Ovary (tissue), 9 donors: ENCODE data around the gene PSENEN. TPM values are rescaled to one million over a fixed set of nuclear protein-coding genes. Genes with fewer than 3 reads are reported as not detected.

Experiments used
- DNase-seq, 5 donors: peaks; one replicate each; pipeline ENCODE4 v3.0.0-alpha.2; 2019 to 2020
- H3K27ac ChIP-seq, 2 donors: fragments of 200-600 bp; one replicate each; pipeline versions ENCODE4 v1.5.1 to v1.8.0; 2019 to 2022
- H3K27me3 ChIP-seq: fragments of 200-600 bp; one replicate; pipeline ENCODE4 v1.8.0; 2022
- H3K36me3 ChIP-seq: fragments of 200-600 bp; sonication (generic); one replicate; pipeline ENCODE4 v1.5.1; 2019
- H3K4me1 ChIP-seq: one replicate; pipeline ENCODE4 v1.8.1; 2013; ENCODE audit warnings: mild to moderate bottlenecking, moderate library complexity; ENCODE audit not compliant: insufficient read depth
- H3K4me3 ChIP-seq: fragments of 200-600 bp; sonication (generic); one replicate; pipeline ENCODE4 v1.5.1; 2017
- H3K9me3 ChIP-seq, 2 donors: fragments of 200-600 bp in 1 of 2; sonication (generic) in 1 of 2; one replicate each; pipeline versions ENCODE4 v1.5.1 to v1.8.1; 2013 to 2019; ENCODE audit warnings: mild to moderate bottlenecking in 1 of 2, moderate library complexity in 1 of 2
- EP300 ChIP-seq: sonication (generic); formaldehyde crosslinking; IDR thresholded peaks from one replicate; pipeline ENCODE4 v1.6.1; 2017; ENCODE audit warnings: antibody characterized with exemption
- POLR2A ChIP-seq: fragments of 450-650 bp; IDR thresholded peaks from one replicate; pipeline ENCODE4 v1.6.1; 2017; ENCODE audit warnings: antibody characterized with exemption, mild to moderate bottlenecking, moderate library complexity
- whole genome bisulfite sequencing, 3 donors: extraction: QIAGEN DNeasy Blood & Tissue Kit in 1 of 3; methylation state at CpG; one replicate each; pipeline versions ENCODE4 v1.1.5 to v1.1.7; 2013 to 2017; 5-methylcytosine and 5-hydroxymethylcytosine counted together
- intact Hi-C, 4 donors: fragments of 100-400 bp; cut with DNase I; formaldehyde crosslinking; loops; one replicate each; pipeline versions ENCODE4 v1.11.0 to v1.15.1; 2022 to 2023
- polyA plus RNA-seq, 2 donors: library from polyadenylated mRNA; stranded (reverse); fragments of 200-250 nt in 1 of 2; fragments of 350-450 nt in 1 of 2; fragmentation: Illumina TruSeq in 1 of 2; extraction: RNeasy Lipid Tissue Mini Kit (QIAGEN cat#74804) in 1 of 2; gene quantifications; one replicate each; pipeline ENCODE4 v1.2.3, GENCODE V29; 2013 to 2014
- total RNA-seq, 7 donors: library from RNA; depleted of rRNA in 2 of 7; stranded (reverse); fragments of >200 nt in 2 of 7; fragmentation: NEBNext Ultra II Directional in 3 of 7; extraction: Animal tissue kit (Norgen Biotek cat#: 25700) in 3 of 7; gene quantifications; one replicate each; pipeline versions ENCODE4 v1.1.0 to v1.2.4, GENCODE V29; 2016 to 2023
- TF ChIP-seq, protein P1 (sequence below), 3 donors: fragments of 450-650 bp in 2 of 3; fragments of 200-600 bp in 1 of 3; IDR thresholded peaks; one replicate each; pipeline versions ENCODE4 v1.5.1 to v1.8.0; 2016 to 2022; ENCODE audit warnings: antibody characterized with exemption in 3 of 3, mild to moderate bottlenecking in 1 of 3
- donor health status: DM: no; HTN: no; CAD: no; lungs with moderate emphysema.
- donor health status: DM: no; HTN: no; CAD: no.
- donor health status: Bipolar disorder and iron deficiency.
- donor health status: DM: yes; HTN: yes; CAD: no.
- donor health status: DM: no; HTN: no; CAD: no.
- donor health status: DM: yes; HTN: yes; CAD: no.

The PSENEN gene
- total and polyA plus RNA-seq, 9 donors = 23.4 to 90.4 (median 44.6) TPM

DNA sequence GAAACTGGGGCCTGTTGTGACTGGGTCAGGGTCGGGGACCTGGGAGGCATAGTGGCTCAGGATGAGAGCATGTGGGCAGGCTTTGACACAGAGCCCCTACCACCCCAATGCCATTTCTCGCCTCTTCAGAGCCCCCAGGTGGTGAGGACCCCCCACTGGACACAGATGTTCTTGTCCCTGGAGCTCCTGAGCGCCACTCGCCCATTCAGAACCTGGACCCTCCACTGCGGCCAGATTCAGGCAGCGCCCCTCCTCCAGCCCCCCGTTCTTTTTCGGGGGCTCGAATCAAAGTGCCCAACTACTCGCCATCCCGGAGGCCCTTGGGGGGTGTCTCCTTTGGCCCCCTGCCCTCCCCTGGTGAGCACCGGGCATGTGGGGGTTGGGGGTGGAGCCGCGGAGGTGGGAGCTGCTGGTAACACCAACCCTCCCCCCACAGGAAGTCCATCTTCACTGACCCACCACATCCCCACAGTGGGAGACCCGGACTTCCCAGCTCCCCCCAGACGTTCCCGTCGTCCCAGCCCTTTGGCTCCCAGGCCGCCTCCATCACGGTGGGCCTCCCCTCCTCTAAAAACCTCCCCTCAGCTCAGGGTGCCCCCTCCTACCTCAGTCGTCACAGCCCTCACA lies 13.6 kb upstream of the PSENEN start:
- Histone ChIP-seq H3K4me3 (no peak overlapping the region), H3K36me3 (no peaks in the 10 kb centered on the region), H3K9me3 (no peaks in the 10 kb centered on the region), H3K27me3 (no peaks in the 10 kb centered on the region), H3K4me1 (no peaks in the 10 kb centered on the region), H3K27ac (no peak overlapping the region)
- no peak for TF ChIP-seq EP300
- TF ChIP-seq, protein P1, sequence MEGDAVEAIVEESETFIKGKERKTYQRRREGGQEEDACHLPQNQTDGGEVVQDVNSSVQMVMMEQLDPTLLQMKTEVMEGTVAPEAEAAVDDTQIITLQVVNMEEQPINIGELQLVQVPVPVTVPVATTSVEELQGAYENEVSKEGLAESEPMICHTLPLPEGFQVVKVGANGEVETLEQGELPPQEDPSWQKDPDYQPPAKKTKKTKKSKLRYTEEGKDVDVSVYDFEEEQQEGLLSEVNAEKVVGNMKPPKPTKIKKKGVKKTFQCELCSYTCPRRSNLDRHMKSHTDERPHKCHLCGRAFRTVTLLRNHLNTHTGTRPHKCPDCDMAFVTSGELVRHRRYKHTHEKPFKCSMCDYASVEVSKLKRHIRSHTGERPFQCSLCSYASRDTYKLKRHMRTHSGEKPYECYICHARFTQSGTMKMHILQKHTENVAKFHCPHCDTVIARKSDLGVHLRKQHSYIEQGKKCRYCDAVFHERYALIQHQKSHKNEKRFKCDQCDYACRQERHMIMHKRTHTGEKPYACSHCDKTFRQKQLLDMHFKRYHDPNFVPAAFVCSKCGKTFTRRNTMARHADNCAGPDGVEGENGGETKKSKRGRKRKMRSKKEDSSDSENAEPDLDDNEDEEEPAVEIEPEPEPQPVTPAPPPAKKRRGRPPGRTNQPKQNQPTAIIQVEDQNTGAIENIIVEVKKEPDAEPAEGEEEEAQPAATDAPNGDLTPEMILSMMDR (IDR thresholded peaks at IDR 0.05) = no peak
- no peak for TF ChIP-seq POLR2A
- DNase-seq = peak in 2 of 5 donors; percentile 30 to 34
- 77 to 87% (median 79%) methylated on average over 21 of the region's 21 CpGs for WGBS, 3 donors
- intact Hi-C loops = no loop called here

DNA sequence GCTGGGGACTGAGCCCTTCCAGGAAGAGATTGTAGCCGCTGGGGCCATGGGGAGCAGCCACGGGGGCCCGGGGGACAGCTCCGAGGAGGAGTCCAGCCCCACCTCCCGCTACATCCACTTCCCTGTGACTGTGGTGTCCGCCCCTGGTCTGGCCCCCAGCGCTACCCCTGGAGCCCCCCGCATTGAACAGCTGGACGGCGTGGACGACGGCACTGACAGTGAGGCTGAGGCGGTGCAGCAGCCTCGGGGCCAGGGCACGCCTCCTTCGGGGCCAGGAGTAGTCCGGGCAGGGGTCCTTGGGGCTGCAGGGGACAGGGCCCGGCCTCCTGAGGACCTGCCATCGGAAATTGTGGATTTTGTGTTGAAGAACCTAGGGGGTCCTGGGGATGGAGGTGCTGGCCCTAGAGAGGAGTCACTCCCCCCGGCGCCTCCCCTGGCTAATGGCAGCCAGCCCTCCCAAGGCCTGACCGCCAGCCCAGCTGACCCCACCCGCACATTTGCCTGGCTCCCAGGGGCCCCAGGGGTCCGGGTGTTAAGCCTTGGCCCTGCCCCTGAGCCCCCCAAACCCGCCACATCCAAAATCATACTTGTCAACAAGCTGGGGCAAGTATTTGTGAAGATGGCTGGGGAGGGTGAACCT lies 12.8 kb upstream of the PSENEN start:
- Histone ChIP-seq H3K4me3 (no peak overlapping the region), H3K27ac (no peak overlapping the region), H3K27me3 (no peaks in the 10 kb centered on the region), H3K36me3 (no peaks in the 10 kb centered on the region), H3K9me3 (no peaks in the 10 kb centered on the region), H3K4me1 (no peaks in the 10 kb centered on the region)
- intact Hi-C loops = no loop called here
- peak in 2 of 5 donors; percentile 22 to 30 for DNase-seq
- 79 to 83% (median 80%) methylated on average over 20 to 25 of the region's 25 CpGs for WGBS, 3 donors
- TF ChIP-seq EP300 (no peak), POLR2A (no peak)
- TF ChIP-seq, protein P1 (IDR thresholded peaks at IDR 0.05) = no peak

DNA sequence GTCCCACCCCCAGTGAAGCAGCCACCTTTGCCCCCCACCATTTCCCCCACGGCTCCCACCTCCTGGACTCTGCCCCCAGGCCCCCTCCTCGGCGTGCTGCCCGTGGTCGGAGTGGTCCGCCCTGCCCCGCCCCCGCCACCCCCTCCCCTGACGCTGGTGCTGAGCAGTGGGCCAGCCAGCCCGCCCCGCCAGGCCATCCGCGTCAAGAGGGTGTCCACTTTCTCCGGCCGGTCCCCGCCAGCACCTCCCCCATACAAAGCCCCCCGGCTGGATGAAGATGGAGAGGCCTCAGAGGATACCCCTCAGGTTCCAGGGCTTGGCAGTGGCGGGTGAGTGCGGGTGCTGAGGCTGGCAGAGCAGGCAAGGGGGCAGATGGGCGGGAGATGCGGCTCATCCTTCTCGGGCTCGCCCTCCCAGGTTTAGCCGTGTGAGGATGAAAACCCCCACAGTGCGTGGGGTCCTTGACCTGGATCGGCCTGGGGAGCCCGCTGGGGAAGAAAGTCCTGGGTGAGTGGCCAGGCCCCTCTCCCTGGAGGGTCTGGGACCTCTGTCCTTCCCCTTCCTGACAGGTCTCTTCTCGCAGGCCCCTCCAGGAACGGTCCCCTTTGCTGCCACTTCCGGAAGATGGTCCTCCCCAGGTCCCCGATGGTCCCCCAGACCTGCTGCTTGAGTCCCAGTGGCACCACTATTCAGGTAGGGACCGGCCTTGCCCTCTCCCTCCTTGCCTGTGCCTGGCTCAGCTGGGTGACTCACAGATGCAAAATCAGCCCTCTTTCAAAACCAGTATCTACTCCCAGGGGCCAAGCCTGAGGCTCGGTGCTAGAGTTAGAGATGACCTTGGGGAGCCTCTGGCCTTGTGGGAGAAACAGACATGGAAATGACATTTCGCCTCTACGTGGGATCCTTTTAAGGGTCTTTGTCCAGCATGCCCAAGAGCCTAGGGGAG lies 12.0 kb upstream of the PSENEN start:
- no peaks in the 10 kb centered on the region for H3K9me3 ChIP-seq
- intact Hi-C loops = no loop called here
- WGBS, 3 donors = 78 to 81% (median 78%) methylated on average over 23 to 35 of the region's 35 CpGs
- H3K27ac ChIP-seq = no peak overlapping the region
- no peaks in the 10 kb centered on the region for H3K27me3 ChIP-seq
- H3K4me1 ChIP-seq = no peaks in the 10 kb centered on the region
- TF ChIP-seq, protein P1 (IDR thresholded peaks at IDR 0.05) = no peak
- TF ChIP-seq EP300 (no peak), POLR2A (no peak)
- peak in 2 of 5 donors; percentile 26 to 35 for DNase-seq
- no peaks in the 10 kb centered on the region for H3K36me3 ChIP-seq
- no peak overlapping the region for H3K4me3 ChIP-seq

DNA sequence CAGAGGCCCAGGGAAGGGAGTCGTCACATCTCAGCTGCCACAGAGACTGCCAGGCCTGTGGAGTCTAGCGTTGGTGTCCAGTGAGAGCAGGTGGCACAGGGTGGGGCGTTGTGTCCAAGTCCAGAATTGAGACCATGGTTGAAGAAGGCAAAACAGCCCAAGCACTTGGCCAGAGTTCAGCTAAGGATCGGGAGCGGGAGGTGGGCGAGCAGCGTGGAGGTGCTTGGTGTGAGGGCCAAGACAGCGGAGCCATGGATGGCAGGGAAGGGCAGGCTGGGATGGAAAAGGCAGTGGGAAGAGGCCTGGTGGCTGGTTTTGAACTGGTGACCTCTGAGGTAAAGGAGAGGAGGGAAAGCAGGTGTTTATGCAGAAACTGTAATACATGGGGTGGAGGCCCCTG lies 11.2 kb upstream of the PSENEN start:
- no peak overlapping the region for H3K27ac ChIP-seq
- H3K36me3 ChIP-seq = no peaks in the 10 kb centered on the region
- peak in 1 of 5 donors; percentile 31 for DNase-seq
- H3K4me1 ChIP-seq = no peaks in the 10 kb centered on the region
- H3K4me3 ChIP-seq = no peak overlapping the region
- intact Hi-C loops = no loop called here
- TF ChIP-seq EP300 = no peak
- TF ChIP-seq, protein P1 (IDR thresholded peaks at IDR 0.05) = no peak
- TF ChIP-seq POLR2A = no peak
- H3K27me3 ChIP-seq = no peaks in the 10 kb centered on the region
- WGBS, 3 donors = 89 to 94% (median 90%) methylated on average over 8 of the region's 8 CpGs
- H3K9me3 ChIP-seq = no peaks in the 10 kb centered on the region
